ENCODE measurements around the gene RNLS. TPM values are rescaled to one million over a fixed set of nuclear protein-coding genes. Genes with fewer than 3 reads are reported as not detected.
A peak's percentile ranks its signal among the peaks of the same experiment; 100 is the strongest.

Gene RNLS
- total RNA-seq, 4 donors from 2014 or later = 10.6 to 38.7 (median 28.2) TPM

GRCh38 chr10:88404133-88404532 is 179.0 kb downstream of the RNLS start:
- TF ChIP-seq CTCF (IDR thresholded peaks at IDR 0.05) = no peak
- no peak for TF ChIP-seq POLR2A (IDR thresholded peaks at IDR 0.05)
- H3K4me1 ChIP-seq = no peaks in the 10 kb centered on the region
- H3K9me3 ChIP-seq = no peaks in the 10 kb centered on the region
- H3K4me3 ChIP-seq (replicated peaks in 1 of 3) = no peak overlapping the region
- peak overlapping the region in 1 of 3 donors; percentile 27 for H3K27ac ChIP-seq
- intact Hi-C loops (cut with DNase I) = no loop called here
- 92 to 94% methylated on average over 2 of the region's 2 CpGs for WGBS, 2 donors
- H3K36me3 ChIP-seq = no peaks in the 10 kb centered on the region
- no peaks in the 10 kb centered on the region for H3K27me3 ChIP-seq
- DNase-seq = no peak

GRCh38 chr10:88401671-88402347 is 181.3 kb downstream of the RNLS start:
- H3K36me3 ChIP-seq = no peaks in the 10 kb centered on the region
- intact Hi-C loops (cut with DNase I) = no loop called here
- no peaks in the 10 kb centered on the region for H3K4me1 ChIP-seq
- no peaks in the 10 kb centered on the region for H3K9me3 ChIP-seq
- DNase-seq = no peak
- H3K27ac ChIP-seq = no peak overlapping the region
- TF ChIP-seq CTCF (IDR thresholded peaks at IDR 0.05) (peak in 3 of 6 experiments; percentile 27 to 45 (median 38)), POLR2A (IDR thresholded peaks at IDR 0.05) (no peak)
- 74% methylated on average over 2 of the region's 2 CpGs for WGBS, 2 donors
- H3K4me3 ChIP-seq (replicated peaks in 1 of 3) = no peak overlapping the region
- no peaks in the 10 kb centered on the region for H3K27me3 ChIP-seq

- no peak for DNase-seq
- intact Hi-C loops (cut with DNase I) = no loop called here
- WGBS, 2 donors = 97 to 98% methylated on average over 3 of the region's 3 CpGs
- Histone ChIP-seq H3K27me3 (no peaks in the 10 kb centered on the region), H3K27ac (no peak overlapping the region), H3K36me3 (no peaks in the 10 kb centered on the region), H3K4me1 (no peaks in the 10 kb centered on the region), H3K4me3 (replicated peaks in 1 of 3) (no peak overlapping the region), H3K9me3 (no peaks in the 10 kb centered on the region)
- TF ChIP-seq CTCF (IDR thresholded peaks at IDR 0.05) (no peak), POLR2A (IDR thresholded peaks at IDR 0.05) (no peak)
These were observed 183.9 kb downstream of the RNLS start for GRCh38 chr10:88399240-88399639.

GRCh38 chr10:88395677-88396076 is 187.4 kb downstream of the RNLS start:
- intact Hi-C loops (cut with DNase I) = no loop called here
- H3K36me3 ChIP-seq = no peaks in the 10 kb centered on the region
- no peaks in the 10 kb centered on the region for H3K4me1 ChIP-seq
- H3K27me3 ChIP-seq = no peaks in the 10 kb centered on the region
- TF ChIP-seq POLR2A (IDR thresholded peaks at IDR 0.05) (no peak), CTCF (IDR thresholded peaks at IDR 0.05) (no peak)
- no peak overlapping the region for H3K4me3 ChIP-seq (replicated peaks in 1 of 3)
- DNase-seq = no peak
- no peak overlapping the region for H3K27ac ChIP-seq
- H3K9me3 ChIP-seq = no peaks in the 10 kb centered on the region

- WGBS, 2 donors = 90 to 94% methylated on average over 1 of the region's 1 CpG
- no peak overlapping the region for H3K4me3 ChIP-seq (replicated peaks in 1 of 3)
- H3K27ac ChIP-seq = no peak overlapping the region
- no peaks in the 10 kb centered on the region for H3K36me3 ChIP-seq
- DNase-seq = no peak
- no peaks in the 10 kb centered on the region for H3K27me3 ChIP-seq
- intact Hi-C loops (cut with DNase I) = no loop called here
- peaks cover 0 to 5% of the 10 kb centered on the region in 2 donors for H3K4me1 ChIP-seq
- H3K9me3 ChIP-seq = no peaks in the 10 kb centered on the region
- no peak for TF ChIP-seq POLR2A (IDR thresholded peaks at IDR 0.05)
- TF ChIP-seq CTCF (IDR thresholded peaks at IDR 0.05) = no peak
These were observed 190.9 kb downstream of the RNLS start for GRCh38 chr10:88392222-88392621.

All from thyroid gland (tissue), 4 donors.